CD4-positive, alpha-beta T cell treated with Interleukin-17A for 4 hours (primary cell): ENCODE measurements around the gene RBM44.

Source experiments
- DNase-seq: peaks from one replicate; pipeline ENCODE4 v3.0.0-alpha.2; 2020; ENCODE audit warnings: mixed read lengths

The RBM44 gene

DNA sequence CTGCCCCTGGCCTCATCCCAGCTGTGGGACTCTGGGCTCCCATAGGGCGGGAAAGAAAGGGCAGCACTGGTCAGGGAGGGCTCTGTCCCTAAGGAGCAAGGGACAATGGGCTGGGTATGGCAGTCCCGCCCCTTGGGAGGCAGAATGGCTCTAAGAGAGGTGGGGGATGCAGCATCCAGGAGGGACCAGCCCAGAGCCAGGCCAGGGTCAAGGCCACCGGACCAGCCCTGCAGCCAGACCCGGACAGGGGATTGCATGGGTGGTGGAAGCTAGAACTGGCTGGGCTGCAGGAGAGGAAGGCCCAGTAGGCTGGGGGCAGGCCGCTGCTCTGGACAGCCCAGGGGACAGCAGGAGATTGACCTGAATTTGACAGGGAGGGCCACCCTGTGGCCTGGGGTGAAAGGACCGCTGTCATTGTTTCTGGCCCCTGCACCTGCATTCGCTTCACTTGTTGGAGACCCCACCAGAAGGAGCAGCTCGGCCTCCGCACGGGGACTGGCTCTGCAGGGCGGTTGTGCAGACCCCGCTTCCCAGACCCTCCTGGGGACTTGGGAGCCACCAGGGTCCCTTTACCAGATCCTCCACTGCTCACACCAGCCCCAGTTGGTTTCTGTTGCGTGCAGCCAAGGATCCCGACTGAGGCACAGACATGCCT lies 75.4 kb downstream of the RBM44 start:
- DNase-seq: no peak

DNA sequence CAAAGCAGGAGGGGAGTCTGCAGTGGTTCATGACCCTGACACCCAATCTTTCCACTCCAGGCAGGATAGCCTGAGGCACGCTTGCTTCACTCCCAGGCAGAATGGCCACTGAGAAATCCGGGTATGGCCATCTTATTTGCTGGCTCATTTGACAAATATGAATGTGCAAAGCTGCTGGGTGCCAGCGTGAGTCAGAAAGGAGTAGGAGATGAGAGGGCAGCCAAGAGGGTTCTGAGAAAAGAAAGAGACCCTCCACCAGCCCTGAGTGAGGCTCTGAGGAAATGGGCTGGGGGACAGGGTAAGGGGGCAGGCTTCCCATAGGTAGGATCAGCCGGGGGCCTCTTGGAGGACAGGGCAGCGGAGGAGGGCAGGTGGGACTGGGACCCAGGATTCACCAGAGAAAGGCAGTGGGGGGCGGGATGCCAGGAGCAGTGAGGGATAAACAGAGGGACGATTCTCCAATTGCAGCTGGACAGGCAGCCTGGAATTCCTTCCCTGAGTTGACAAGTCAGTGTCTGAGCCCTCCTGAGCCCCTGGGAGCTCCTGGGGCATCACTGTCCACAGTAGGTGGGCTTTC lies 76.1 kb downstream of the RBM44 start:
- DNase-seq: no peak

DNA sequence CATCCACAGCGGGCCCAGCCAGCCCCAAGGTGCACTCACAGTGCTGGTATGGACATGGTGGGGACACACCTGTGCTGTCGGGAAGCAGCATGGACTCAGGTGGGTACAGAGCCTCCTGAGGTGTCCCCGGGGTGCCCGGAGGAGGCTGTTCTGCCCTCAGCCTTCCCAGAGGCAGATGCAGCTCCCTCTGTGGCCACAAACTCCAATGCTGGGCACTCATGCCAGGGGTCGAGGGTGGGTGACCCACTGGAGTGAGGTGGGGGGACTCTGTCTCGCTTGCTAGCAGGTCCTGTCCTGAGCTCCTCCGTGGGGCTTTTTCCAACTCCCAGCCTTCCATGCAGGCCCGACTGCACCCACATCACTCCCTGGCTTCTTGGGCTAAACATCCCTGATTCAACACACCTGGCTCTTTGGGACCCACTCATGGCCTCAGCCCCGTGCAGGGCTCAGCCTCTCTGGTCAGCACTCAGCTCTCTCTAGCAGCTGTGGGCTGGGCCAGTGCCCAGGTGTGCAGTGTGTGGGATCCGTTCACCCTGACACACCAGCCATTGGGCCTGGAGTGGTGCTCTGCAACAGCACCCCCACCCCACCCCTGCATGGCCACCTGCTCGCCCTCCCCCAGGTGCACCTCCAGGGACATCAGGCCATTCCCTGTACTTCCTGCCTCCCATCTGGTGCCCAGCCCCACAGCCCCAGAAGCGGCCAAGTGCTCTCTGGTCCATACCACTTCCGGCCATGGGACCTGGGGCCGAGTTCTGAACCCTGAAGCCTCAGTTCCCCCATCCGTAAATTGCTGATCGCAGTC lies 76.9 kb downstream of the RBM44 start:
- no peak for DNase-seq

DNA sequence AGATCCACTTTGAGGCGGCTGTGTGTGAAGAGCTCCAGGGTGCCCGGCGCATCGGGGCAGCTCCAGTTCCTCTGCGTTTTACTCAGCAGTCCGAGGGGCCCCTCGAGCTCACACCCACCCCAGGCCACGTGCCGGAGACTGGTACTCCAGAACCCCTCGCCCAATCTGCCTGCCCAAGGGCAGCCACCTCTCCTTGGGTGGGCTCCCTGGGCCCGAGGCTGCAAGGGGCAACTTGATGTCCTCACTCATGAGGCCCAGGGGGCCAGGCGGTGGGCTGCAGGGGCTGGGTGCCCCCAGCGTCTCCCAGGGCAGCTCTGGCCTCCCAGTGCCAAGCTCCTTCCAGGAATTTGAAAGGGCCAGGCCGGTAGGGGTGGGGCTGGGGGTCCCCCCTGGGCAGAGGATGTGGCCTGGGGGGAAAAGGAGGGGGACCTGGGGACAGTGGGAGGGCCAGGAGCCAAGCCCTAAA lies 77.5 kb downstream of the RBM44 start:
- no peak for DNase-seq

DNA sequence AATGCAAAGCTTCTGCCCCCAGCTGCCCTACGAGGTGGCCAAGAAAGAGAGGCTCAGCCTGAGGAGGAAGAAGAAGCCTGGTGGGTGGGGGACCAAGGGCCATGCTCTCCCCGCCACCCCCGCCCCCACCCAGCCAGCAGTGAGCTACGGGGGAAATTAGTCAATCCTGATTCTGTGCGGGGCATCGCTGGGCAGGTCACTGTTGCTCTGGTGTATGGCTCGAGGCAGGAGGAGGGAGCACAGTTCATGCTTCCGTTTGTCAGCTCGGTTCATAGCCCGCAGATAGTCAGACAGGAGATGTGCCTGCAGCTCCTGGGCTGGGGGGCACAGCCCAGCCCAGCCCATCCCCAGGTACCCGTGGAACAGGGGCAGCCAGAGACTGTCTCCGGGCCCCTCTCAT lies 78.0 kb downstream of the RBM44 start:
- DNase-seq: no peak

DNA sequence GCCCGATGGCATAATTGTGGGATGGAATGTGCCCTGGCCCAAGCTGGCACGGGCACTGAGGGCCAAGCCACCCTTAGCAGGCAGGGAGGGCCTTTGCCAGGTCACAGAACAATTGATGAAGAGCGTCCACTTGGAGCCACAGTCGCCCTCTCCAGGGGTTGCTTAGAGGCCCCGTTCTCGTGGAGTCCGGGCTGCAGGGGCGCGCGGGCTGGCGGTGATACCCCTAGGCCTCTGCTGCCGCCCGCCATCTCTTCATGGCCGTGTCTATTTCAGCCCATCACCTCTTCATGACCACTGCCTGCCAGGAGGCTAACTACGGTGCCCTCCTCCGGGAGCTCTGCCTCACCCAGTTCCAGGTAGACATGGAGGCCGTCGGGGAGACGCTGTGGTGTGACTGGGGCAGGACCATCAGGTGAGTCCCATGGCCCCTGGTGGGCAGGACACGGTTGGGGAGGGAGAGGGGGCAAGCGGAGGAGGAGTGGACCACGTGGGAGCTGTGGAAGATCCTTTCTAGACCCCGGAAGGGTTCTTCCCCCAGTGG lies 78.4 kb downstream of the RBM44 start:
- DNase-seq: no peak

DNA sequence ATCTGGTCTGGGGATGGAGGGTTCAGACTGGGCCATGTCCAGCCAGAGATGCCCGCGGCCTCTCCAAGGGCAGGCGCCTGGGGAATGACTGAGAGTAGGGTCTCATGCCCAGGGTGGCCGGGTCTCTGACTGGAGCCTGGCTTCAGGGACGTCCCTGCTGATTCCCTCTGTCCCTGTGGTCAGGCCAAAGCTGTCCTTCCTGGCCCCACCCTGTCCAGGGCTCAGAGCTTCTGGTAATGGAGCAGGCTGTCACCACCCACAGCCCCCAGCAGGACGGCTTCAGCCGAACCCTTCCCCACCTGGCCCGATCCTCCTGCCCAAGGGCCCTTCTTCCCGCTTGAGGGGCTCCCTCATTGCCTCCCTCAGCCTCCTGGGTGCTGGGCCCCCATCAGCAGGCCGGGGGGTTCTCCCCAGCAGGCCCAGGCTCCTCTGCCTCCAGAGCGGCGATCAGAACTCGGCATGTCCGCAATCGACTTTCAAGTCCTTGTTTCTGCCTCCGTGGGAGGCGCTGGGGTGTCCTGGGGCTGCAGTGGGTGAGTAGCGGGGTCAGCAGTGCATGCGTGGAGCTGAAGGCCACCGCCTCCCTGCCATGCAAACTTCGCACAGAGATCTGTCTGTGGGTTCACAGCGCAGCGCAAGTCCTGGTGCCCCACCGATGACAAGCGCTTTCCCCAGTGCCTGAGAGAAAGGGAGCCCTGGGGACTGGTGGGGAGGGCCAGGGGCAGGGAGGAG lies 79.2 kb downstream of the RBM44 start:
- no peak for DNase-seq

DNA sequence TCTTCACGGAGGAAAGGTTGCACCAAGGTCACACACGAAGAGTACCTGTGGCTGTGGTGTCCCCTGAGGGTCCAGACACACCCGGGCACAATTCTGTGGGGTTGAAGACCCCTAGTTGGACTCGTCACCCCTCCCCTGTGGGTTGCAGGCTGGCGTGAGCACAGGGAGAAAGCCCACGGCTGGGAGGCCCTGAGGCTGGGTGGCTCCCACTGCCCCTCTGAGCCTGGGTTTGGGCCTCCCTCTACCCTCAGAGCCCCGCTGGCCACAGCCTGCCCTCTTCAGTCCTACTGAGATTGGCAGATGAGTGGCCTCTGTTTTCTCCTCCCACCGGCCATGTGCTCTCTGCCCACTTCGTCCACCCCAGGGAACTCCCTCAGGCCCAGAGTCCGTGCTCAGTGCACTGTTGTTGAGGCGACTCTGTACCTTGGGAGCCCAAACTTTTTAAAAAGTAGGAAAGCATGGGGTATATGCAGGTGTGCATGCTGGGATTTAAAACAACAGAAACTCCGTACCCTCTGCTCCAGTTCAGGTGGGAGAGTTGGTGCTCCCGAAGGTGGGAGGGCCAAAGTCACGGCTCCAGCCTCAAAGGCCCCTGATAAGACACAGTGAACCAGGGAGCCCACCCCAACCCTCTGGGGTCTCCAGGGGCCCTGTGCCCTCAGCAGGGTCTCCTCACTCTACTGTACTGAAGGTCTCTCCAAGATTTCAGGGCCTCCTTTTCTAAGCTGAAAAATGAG lies 79.9 kb downstream of the RBM44 start:
- no peak for DNase-seq

DNA sequence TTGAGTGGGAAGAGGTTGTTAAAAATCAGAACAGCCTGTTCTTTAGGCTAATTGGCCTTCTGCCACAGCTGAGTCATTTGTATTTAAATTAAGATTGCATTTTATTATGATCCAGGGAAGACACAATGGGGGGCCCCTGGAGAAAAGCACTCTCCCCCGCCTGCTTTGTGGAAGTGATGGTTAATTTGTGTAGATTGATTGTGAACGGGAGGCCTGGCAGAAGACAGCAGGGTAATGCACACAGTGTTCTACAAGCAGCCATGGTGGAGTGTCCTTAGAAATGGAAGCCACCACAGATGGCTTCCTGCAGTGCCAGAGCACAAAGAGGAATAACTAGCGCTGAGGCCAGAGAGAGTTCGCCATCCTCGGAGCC lies 80.5 kb downstream of the RBM44 start:
- DNase-seq: no peak

DNA sequence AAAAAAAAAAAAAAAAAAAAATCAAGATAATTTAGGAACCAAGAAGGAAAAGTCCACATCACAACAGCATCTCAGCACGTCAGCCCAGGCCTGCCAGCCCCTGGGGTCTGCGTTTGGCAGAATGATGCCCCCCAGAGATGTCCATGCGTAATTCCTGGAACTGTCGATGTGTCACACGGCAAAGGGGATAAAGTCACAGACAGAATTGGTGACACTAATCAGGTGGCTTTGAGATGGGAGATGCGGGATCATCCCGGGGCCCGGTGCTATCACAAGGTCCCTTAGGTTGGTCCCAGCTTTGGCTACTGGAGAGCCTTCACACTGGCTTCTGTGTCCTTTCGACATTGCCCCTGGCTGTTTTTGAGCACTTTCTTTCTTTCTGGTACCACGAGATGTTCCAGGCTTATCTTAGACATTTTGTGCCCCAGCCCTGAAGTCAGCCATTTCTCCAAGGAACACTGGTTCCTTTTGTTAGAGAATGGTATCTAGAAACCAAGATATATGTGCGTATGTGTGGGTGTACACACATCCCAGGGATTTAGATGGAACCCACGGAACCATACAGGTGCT lies 81.5 kb downstream of the RBM44 start:
- DNase-seq: no peak

DNA sequence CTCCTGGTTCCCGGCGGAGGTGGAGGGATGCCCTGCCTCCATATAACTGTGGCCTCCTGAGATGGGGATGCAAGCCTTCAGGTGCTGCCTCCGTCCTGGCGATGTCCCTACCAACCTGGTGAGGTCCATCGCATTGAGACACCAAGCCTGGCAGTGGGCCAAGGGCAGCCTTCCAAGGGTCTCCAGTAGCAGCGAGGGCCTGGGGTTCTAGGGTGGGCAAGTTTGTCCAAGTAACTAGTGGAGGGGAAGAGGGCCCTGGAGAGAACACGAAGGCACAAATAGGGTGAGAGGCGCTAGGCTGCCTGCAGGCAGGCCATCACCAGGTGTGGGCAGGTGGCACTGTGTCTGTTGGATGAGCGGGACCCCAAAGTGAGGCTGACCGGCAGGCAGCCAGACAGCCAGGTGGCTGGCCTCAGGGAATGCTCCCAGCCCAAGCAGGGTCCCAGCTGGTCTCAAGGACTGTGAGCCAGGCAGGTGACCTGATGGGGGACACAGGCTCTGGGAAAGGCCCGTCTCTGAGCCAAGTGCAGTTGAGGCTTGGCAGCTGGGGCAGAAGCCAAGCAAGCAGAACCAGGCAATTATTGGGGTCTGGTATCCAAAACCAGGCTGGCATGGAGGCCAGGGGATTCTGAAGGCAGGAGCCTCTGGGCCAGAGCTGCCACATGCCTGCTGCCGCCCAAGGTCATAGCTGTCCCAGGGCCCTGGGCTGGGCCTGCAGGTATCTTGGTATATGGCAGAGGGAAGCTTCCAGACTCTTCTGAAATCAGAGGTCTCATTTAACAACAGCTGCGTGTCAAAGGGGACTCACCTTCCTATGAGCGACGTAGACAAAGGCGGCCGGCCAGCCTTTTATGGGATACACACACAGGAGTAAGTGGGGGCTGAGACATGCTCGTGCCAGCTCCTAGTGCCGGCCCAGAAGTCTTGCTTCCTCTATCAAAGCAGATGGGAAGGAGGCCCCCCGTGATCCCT lies 84.2 kb downstream of the RBM44 start:
- no peak for DNase-seq

DNA sequence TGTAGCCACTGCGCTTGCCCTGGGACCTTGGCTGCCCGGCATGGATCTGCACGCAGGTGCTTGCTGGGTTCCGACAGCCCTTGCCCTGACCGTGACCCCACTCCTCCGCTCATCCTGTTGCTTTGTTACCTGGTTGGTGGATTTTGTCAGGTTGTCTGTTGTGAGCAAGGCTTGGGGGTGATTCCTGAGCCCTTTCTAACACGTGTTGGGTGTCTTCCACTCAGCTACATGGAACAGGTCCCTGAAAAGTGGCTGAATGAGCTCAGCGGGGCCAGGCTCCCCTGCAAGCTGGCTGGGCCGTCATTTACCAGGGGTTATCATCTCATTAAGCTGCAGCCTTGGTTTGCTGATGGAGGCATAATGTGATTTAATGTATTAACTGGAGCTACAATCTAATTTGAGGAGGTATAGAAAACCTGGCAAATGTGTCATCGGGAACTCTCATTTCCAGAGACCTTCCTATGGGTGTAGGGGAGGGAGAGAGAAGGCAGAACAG lies 85.4 kb downstream of the RBM44 start:
- DNase-seq: no peak

DNA sequence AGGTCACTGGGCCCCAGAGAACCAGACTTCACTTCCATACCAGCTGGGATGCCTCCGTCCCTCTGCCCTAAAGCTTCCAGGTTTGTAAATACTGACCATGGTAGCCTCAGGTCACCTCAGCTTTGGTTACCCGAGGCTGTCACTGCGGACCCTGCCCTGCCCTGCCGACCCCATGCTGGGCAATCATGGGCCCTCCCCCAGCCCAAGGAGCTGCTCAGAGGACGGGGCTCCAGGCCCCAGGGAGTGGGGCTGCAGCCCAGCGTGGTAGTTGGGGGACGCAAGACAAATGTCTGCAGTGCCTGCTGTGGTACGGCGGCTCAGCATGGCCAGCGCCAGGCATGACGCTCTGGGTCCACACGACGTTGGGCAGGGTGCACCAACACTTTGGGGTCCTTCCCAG lies 86.1 kb downstream of the RBM44 start:
- DNase-seq: no peak

DNA sequence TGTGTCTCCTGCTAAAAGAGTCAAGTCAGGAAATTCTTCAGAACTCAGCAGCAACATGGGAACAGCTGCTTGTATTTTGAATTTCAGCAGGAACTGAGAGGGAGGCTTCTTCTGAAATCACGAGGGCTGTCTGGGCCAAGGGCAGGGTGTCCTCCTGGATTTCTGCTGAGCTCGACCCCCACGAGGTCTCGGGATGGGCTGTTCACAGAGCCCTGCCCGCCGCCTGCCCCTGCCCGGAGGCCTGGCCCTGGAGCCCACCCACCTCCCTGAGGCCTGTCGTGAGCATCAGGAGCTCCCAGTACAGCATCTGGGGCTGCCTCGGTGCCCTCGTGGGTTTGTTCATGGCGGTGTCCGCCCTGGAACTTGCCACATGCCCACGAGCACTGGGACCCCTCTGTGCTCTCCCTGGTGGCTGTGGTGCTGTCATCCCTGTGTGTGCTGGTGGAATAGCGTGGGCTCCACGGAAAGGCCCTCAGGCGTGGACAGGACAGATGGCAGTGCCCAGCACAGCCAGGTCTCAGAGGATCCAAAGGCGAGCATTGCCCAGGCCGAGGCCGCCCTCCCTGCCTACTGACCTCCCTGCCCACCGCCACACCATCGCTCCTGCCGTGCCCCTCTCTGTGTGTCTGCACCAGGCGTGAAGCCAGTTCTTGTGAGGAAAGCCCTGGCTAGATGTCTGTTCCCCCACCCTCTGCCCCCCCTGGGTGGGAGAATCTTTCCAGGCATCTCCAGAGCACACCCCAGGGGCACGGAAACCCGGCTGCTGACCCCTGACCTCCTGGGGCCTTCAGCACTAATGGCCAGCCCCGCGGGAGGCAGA lies 86.7 kb downstream of the RBM44 start:
- DNase-seq: no peak

DNA sequence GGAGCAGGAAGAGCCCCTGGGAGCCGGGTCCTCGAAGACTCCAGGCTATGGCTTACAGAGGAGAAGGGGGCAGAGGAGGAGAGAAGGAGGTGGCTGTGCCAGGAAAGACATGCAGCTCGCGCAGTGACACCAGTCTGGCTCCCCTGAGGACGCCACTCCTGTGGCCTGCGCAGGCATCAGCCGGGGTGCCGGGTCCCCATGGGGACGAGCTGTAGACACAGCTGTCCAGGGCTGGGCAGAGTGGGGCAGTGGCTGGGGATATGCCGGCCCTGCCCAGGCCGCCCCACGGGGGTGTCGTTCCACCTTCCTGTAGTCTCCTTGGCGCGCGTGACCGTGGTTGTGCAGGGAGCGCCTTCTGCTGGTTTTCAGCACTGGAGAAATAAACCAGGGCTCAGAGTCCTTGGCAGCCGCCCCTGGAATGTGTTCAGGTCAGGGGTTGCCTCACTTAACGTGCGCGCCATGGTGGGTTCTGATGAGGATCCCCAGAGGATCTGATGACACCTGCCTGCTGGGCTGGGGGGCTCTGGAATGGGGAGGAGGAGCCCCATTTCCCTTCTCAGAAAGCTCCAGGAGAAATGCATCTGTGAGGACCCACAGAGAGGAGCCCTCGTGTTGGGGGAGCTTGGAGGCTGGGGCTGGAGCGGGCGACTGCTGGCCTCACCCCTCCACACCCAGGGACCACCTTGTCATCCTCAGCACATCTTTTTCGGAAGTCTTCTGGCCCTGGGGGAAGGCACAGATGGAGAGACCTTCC lies 87.5 kb downstream of the RBM44 start:
- DNase-seq: no peak

DNA sequence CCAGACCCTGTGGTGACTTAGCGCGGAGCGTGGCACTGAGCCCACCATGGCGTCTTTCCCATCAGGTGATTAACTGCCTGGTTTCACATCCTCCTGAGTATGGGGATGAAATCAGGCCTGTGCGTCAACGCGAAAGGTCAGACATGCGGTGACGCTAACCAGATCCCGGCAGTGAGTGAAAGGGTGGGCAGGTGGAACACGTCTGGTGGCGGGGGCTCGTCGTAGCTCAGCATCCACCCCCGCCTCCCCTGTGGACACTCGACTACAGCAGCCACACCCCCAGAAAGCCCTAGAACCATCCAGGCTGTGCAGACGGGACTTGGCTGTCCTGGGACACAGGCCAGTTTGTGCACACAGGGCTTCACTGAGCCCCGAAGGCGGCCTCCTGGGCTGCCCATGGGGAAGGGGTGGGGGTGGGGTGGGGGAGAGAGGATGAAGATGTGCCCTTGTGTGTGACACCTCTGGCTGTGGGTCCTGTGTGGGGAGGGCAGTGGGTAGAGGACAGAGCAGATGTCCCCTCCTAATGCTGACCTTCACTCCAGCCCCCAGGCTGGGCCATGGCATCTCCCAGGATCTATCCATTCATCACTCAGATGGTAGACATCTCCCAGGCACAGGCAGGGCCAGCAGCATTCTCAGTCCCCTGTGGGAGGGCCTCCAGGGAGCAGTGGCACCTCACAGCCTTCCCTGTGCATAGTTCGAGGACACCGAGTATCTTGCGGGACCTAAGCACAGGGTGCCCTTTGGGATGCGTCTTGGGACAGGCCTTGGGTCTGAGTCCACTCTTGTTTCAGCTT lies 88.3 kb downstream of the RBM44 start:
- no peak for DNase-seq

DNA sequence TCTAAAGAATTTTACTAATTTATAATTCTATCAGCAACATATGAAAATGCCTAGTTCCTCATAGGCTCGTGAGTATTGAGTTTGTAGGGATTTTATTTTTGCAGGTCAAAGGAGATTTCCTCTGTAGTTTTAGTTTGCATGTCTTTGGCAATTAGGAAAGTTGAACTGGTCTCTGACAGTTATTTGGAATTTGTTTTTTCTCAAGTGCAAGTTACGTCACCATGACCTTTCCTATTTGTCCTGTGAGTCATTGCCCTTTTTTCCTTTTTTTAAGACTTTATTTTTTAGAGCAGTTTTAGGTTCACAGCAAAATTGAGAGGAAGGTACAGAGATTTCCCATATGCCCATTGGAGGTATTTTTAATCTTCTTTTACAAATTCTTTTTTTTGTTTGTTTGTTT lies 89.8 kb downstream of the RBM44 start:
- no peak for DNase-seq

DNA sequence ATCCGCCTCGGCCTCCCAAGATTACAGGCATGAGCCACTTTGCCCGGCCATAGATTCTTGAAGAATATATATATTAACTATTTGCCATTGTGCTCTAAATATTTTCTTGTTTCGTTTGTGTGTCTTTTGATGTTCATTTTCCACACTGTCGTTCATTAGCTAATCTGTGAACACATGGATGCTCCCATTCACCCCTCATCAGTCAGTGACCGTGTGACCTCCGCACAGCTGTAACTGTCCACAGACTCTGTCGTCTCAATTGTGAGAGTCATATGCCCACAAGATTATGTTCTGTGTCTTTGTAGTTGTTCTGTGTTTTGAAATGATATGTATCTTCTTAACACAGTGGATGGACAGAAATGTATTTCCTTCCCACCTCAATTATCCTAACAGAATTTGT lies 90.4 kb downstream of the RBM44 start:
- DNase-seq: no peak
